Measurements from ENCODE around the gene ZMYM4.

- no peak for TF ChIP-seq POLR2A (IDR thresholded peaks at IDR 0.05)
- TF ChIP-seq CTCF (IDR thresholded peaks at IDR 0.05), result no peak
- no peak for TF ChIP-seq POLR2AphosphoS5 (IDR thresholded peaks at IDR 0.05)
- no peak for TF ChIP-seq EP300 (IDR thresholded peaks at IDR 0.05)
Measured at GRCh38 chr1:35324486-35324885, 56.0 kb downstream of the ZMYM4 start.

Data from stomach (tissue), 4 donors.